ENCODE measurements around the gene ELFN1.

ELFN1 gene

DNA sequence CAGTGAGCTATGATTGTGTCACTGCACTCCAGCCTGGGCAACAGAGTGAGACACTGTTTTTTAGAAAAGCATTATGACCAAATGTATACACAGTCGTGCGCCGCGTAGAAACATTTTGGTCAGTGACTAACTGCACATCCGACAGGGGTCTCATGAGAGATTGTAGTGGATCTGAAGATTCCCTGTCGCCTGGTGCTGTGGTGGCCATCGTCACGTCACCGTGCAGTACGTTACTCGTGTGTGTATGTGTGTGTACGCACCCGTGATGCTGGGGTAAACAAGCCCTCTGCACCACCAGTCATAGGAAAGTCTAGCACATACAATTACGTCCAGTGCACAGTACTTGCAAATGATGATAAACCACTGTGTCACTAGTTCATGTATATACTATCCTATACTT, 109.4 kb downstream of the ELFN1 start:
- TF ChIP-seq, protein P1, sequence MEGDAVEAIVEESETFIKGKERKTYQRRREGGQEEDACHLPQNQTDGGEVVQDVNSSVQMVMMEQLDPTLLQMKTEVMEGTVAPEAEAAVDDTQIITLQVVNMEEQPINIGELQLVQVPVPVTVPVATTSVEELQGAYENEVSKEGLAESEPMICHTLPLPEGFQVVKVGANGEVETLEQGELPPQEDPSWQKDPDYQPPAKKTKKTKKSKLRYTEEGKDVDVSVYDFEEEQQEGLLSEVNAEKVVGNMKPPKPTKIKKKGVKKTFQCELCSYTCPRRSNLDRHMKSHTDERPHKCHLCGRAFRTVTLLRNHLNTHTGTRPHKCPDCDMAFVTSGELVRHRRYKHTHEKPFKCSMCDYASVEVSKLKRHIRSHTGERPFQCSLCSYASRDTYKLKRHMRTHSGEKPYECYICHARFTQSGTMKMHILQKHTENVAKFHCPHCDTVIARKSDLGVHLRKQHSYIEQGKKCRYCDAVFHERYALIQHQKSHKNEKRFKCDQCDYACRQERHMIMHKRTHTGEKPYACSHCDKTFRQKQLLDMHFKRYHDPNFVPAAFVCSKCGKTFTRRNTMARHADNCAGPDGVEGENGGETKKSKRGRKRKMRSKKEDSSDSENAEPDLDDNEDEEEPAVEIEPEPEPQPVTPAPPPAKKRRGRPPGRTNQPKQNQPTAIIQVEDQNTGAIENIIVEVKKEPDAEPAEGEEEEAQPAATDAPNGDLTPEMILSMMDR (IDR thresholded peaks at IDR 0.05; ENCODE audit: control insufficient read depth, extremely low read depth, insufficient read depth): no peak
- H3K4me3 ChIP-seq (ENCODE audit: low read depth, low read length): no peak overlapping the region
- DNase-seq (ENCODE audit: low read depth): no peak

DNA sequence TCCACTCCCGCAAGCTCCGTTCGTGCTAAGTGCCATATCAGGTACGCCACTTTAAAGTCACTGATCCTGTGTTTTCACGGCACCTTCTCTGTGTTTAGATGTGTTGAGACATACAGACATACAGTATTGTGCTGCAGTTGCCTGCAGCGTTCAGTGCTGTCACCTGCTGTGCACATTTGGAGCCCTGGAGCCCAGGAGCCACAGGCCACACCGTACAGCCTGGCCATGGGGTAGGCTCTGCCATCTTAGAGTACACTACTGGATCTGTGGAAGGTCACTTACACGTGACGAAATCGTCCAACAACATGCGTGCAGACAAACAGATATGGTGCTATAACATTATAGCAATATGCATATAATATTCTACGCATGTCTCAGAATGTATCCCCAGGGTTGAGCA, 111.3 kb downstream of the ELFN1 start:
- no peak overlapping the region for H3K4me3 ChIP-seq (ENCODE audit: low read depth, low read length)
- DNase-seq (ENCODE audit: low read depth): no peak
- TF ChIP-seq, protein P1 (IDR thresholded peaks at IDR 0.05; ENCODE audit: control insufficient read depth, extremely low read depth, insufficient read depth): no peak

DNA sequence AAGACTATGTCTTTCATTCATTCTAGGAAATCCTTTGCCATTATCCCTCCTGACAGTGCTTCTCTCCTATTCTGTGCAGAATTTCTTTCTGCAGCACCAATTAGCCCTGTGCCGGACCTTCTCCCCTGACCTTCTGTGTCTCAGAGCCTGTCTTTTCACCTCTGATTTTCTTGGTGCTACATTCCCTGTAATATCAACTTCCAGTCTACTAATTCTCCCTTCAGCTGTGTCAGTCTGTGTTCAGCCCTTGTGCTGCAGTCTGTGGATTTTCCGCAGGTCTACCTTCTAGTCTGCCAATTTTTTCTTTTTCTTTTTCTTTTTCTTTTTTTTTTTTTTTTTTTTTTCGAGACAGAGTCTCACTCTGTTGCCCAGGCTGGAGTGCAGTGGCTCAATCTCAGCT, 115.8 kb downstream of the ELFN1 start:
- TF ChIP-seq, protein P1 (IDR thresholded peaks at IDR 0.05; ENCODE audit: control insufficient read depth, extremely low read depth, insufficient read depth): no peak
- DNase-seq (ENCODE audit: low read depth): no peak
- H3K4me3 ChIP-seq (ENCODE audit: low read depth, low read length): no peak overlapping the region

DNA sequence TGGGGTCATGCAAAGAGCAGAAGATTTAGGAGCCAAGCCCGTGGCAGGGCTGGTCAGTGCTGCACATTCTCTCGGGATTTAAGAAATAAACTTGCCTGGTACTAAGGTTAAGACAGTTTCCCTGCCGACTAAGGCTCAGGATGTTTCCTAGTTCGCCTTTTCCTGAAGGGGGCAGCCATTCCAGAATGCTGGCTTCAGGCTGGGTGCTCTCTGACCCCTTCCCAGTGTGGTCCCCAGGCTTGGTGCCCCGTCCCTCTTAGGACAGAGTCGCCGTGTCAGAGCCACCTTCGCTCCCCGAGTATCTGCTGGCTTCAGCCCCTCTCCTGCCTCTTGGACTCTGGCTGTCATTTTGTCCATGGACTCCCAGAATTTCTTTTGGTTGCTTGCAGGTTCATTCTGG, 117.2 kb downstream of the ELFN1 start:
- DNase-seq (ENCODE audit: low read depth): no peak
- TF ChIP-seq, protein P1 (IDR thresholded peaks at IDR 0.05; ENCODE audit: control insufficient read depth, extremely low read depth, insufficient read depth): no peak
- no peak overlapping the region for H3K4me3 ChIP-seq (ENCODE audit: low read depth, low read length)

DNA sequence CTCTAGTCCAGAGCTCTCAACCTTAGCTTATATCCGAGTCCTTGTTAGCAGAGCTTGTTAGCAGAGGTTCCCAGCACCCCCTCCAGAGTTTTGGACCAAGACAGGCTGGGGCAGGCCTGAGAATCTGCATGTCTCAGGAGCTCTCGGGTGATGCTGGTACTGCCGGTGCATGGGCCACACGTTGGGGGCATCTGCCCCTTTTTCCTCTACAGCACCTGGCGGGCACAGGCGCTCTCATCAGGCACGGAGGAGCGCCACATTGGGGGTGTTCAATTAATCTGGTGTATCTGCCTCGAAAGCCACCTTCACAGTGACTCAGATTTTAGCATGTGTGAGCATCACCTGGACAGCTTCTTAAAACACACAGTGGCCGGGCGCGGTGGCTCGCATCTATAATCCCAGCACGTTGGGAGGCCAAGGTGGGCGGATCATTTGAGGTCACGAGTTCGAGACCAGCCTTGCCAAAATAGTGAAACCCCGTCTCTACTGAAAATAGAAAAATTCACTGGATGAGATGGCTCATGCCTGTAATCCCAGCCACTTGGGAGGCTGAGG, 117.7 kb downstream of the ELFN1 start:
- TF ChIP-seq, protein P1 (IDR thresholded peaks at IDR 0.05; ENCODE audit: control insufficient read depth, extremely low read depth, insufficient read depth): no peak
- H3K4me3 ChIP-seq (ENCODE audit: low read depth, low read length): no peak overlapping the region
- no peak for DNase-seq (ENCODE audit: low read depth)

DNA sequence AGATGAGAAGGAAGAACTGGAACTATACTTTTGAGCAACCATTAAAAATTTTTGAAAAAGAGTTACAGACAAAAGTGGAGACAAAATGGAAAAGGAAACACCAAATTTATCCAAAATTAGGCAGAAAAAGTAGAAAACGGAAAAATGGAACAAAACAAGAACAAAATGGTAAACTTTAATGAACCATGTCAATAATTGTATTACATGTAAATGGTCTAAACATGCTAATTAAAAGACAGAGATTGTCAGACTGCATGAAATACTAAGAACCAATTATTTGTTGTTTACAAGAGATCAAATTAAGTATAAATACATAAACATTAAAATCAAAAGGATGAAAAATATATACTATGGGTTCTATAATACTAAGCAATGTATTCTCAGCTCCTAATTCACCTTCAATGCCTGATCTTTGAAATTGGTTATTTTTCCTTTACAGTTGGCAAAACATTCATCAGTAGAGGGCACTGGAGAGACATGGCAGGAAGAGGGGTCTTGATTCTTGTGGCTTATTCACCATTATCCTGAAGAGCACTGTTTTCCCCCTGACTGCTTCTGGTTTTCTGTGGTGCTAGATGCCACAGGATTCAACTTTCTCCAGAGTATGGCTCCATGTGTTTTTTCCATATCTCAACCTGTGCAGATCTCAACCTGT, 124.9 kb downstream of the ELFN1 start:
- no peak overlapping the region for H3K4me3 ChIP-seq (ENCODE audit: low read depth, low read length)
- TF ChIP-seq, protein P1 (IDR thresholded peaks at IDR 0.05; ENCODE audit: control insufficient read depth, extremely low read depth, insufficient read depth): no peak
- no peak for DNase-seq (ENCODE audit: low read depth)
